Endothelial cell of umbilical vein (primary cell): ENCODE measurements around the gene TRIP10. TPM values are rescaled to one million over a fixed set of nuclear protein-coding genes. Genes with fewer than 3 reads are reported as not detected.

ENCODE experiments used
- BruUV-seq: library from RNA; stranded (reverse); fragments of 400-500 nt; replicated peaks from 2 replicates; lab custom pipeline; 2021; lab: Mats Ljungman, UMichigan
- CTCF ChIA-PET: fragments of 300-600, 350-600 bp; sonication (Branson Sonifier 250); formaldehyde crosslinking; loops from one replicate; lab custom pipeline; 2021; ENCODE audit warnings: antibody characterized with exemption, inconsistent platforms; lab: Charles Lee
- POLR2A ChIA-PET: fragments of 300-600, 350-600 bp; sonication (Branson Sonifier 250); formaldehyde crosslinking; loops from one replicate; lab custom pipeline; 2021; ENCODE audit warnings: antibody characterized with exemption, inconsistent platforms; lab: Charles Lee
- DNase-seq: peaks from one replicate; pipeline ENCODE4 v3.0.0-alpha.2; 2011; ENCODE audit warnings: low read depth, low spot score
- FAIRE-seq: peaks from 2 replicates; lab custom pipeline; 2011; peaks lifted over from hg19 to GRCh38; lab: Jason Lieb, UNC
- H2AFZ ChIP-seq: 2 replicates; pipeline ENCODE4 v1.6.0; 2012; ENCODE audit warnings: low read depth, low read length, control low read depth, inconsistent platforms
- H3K27ac ChIP-seq: 2 replicates; pipeline ENCODE4 v1.5.1; 2011; ENCODE audit warnings: low read depth, mild to moderate bottlenecking, control low read depth, low read length, moderate library complexity; ENCODE audit not compliant: insufficient read depth
- H3K27me3 ChIP-seq, 2 experiments: 2 replicates each; pipeline versions ENCODE4 v1.6.0 to v1.6.1; 2011; ENCODE audit warnings: low read length in 2 of 2, mixed read lengths in 1 of 2; ENCODE audit not compliant: control insufficient read depth in 2 of 2, insufficient read depth in 2 of 2
- H3K36me3 ChIP-seq, 2 experiments: 2 replicates in 1 of 2; 3 replicates in 1 of 2; pipeline ENCODE4 v1.5.1; 2011; ENCODE audit warnings: low read length in 2 of 2, mild to moderate bottlenecking in 1 of 2, moderate library complexity in 1 of 2; ENCODE audit not compliant: control insufficient read depth in 2 of 2, insufficient read depth in 2 of 2; ENCODE audit errors: extremely low read depth in 1 of 2
- H3K4me1 ChIP-seq: 3 replicates; pipeline ENCODE4 v1.5.1; 2011; ENCODE audit warnings: mild to moderate bottlenecking, low read length; ENCODE audit not compliant: control insufficient read depth, insufficient read depth; ENCODE audit errors: extremely low read depth
- H3K4me2 ChIP-seq: 2 replicates; pipeline ENCODE4 v1.6.1; 2011; ENCODE audit warnings: low read length, control low read depth, mixed read lengths; ENCODE audit not compliant: insufficient read depth
- H3K4me3 ChIP-seq, 3 experiments: fragments of 200-600 bp in 1 of 3; sonication (generic), shearing (Covaris generic) in 1 of 3; replicated peaks in 1 of 3; 2 replicates each; pipeline ENCODE4 v1.5.1; 2011 to 2016; ENCODE audit warnings: control low read depth in 3 of 3, low read length in 3 of 3, mild to moderate bottlenecking in 2 of 3, inconsistent platforms in 1 of 3, low read depth in 1 of 3, moderate library complexity in 1 of 3; ENCODE audit not compliant: insufficient read depth in 1 of 3
- H3K79me2 ChIP-seq: 2 replicates; pipeline ENCODE4 v1.6.0; 2012; ENCODE audit warnings: low read length, inconsistent platforms; ENCODE audit not compliant: control insufficient read depth, insufficient read depth
- H3K9ac ChIP-seq: replicated peaks from 2 replicates; pipeline ENCODE3; 2011; ENCODE audit warnings: low read length, control low read depth; ENCODE audit not compliant: insufficient read depth; ENCODE audit errors: extremely low read depth
- H3K9me1 ChIP-seq: replicated peaks from 3 replicates; pipeline ENCODE4 v1.6.0; 2011; ENCODE audit warnings: mild to moderate bottlenecking, low read length; ENCODE audit not compliant: control insufficient read depth, insufficient read depth; ENCODE audit errors: extremely low read depth
- H3K9me3 ChIP-seq: replicated peaks from 2 replicates; pipeline ENCODE4 v1.5.1; 2012; ENCODE audit warnings: low read length, inconsistent platforms; ENCODE audit not compliant: control insufficient read depth, insufficient read depth
- H4K20me1 ChIP-seq: replicated peaks from 2 replicates; pipeline ENCODE3; 2011; ENCODE audit warnings: mild to moderate bottlenecking, low read length; ENCODE audit not compliant: control insufficient read depth, insufficient read depth; ENCODE audit errors: extremely low read depth
- CTCF ChIP-seq, 2 donors: IDR thresholded peaks; 1 replicate in 1 of 2; 2 replicates in 1 of 2; pipeline ENCODE4 v1.5.1; 2011; ENCODE audit warnings: low read length in 2 of 2, mild to moderate bottlenecking in 2 of 2, moderate library complexity in 2 of 2, control low read depth in 1 of 2, inconsistent platforms in 1 of 2, low read depth in 1 of 2; ENCODE audit not compliant: insufficient read depth in 1 of 2; ENCODE audit errors: extremely low read depth in 1 of 2
- EZH2 ChIP-seq: IDR thresholded peaks from 2 replicates; pipeline ENCODE4 v1.6.1; 2012; ENCODE audit warnings: borderline replicate concordance, low read depth, mild to moderate bottlenecking, moderate library complexity, low read length, inconsistent platforms; ENCODE audit not compliant: severe bottlenecking
- FOS ChIP-seq: IDR thresholded peaks from 2 replicates; pipeline ENCODE4 v1.6.1; 2011; ENCODE audit warnings: mild to moderate bottlenecking, low read length, moderate library complexity, borderline replicate concordance; ENCODE audit not compliant: insufficient read depth
- GATA2 ChIP-seq: IDR thresholded peaks from 2 replicates; pipeline ENCODE4 v1.7.0; 2011; ENCODE audit warnings: low read depth, mild to moderate bottlenecking, moderate library complexity, mixed read lengths, low read length; ENCODE audit not compliant: insufficient read length, insufficient read depth
- JUN ChIP-seq: IDR thresholded peaks from 2 replicates; pipeline ENCODE4 v1.6.1; 2011; ENCODE audit warnings: borderline replicate concordance, low read depth; ENCODE audit not compliant: insufficient read length, insufficient read depth
- MAX ChIP-seq: IDR thresholded peaks from 2 replicates; pipeline ENCODE4 v1.6.1; 2011; ENCODE audit not compliant: insufficient read depth, insufficient read length
- MYC ChIP-seq: IDR thresholded peaks from one replicate; pipeline ENCODE4 v1.6.1; 2011; ENCODE audit warnings: mild to moderate bottlenecking, low read depth, low read length
- POLR2A ChIP-seq: IDR thresholded peaks from 2 replicates; pipeline ENCODE4 v1.6.1; 2012; ENCODE audit warnings: low read depth, mild to moderate bottlenecking, control low read depth, low read length
- POLR2AphosphoS5 ChIP-seq: IDR thresholded peaks from 2 replicates; pipeline ENCODE4 v1.6.1; 2012; ENCODE audit warnings: low read depth, mild to moderate bottlenecking, control low read depth, low read length, moderate library complexity; ENCODE audit not compliant: insufficient read depth
- dilution Hi-C: fragments of 300-500 bp; cut with MboI; formaldehyde crosslinking; loops from one replicate; pipeline ENCODE4 v1.15.0; 2019; ENCODE audit warnings: low sequenced_read_pairs; ENCODE audit not compliant: extremely low pct_ligation_motif_present
- intact Hi-C: fragments of 100-400 bp; cut with micrococcal nuclease; formaldehyde crosslinking; loops from one replicate; pipeline ENCODE4 v1.10.0; 2022
- polyA plus RNA-seq, 4 experiments: library from polyadenylated mRNA; depleted of rRNA in 3 of 4; stranded (reverse) in 3 of 4; unstranded in 1 of 4; fragments of >200 nt; gene quantifications; 2 replicates each; pipeline versions ENCODE4 v1.2.1 to v1.2.3, GENCODE V29; 2011 to 2012; ENCODE audit warnings: missing spikeins in 1 of 4
- total RNA-seq: library from RNA; stranded (reverse); gene quantifications from 2 replicates; pipeline ENCODE4 v1.2.3, GENCODE V29; 2021

Gene TRIP10
- total and polyA plus RNA-seq, 2 donors (not counting 3 experiments of a cell fraction or from before 2014, with no cell fraction given), result 28.4 to 69.3 TPM

GRCh38 chr19:6738787-6739389, 592 bp upstream of the TRIP10 start:
- Histone ChIP-seq H4K20me1 (no peaks in the 10 kb centered on the region), H3K4me2 (peak overlapping the region; percentile 75), H3K4me3 (peak overlapping the region in 2 of 3 experiments; percentile 3 to 16), H3K9ac (peak overlapping the region; percentile 27), H3K4me1 (peaks cover 46% of the 10 kb centered on the region), H3K9me3 (no peaks in the 10 kb centered on the region), H3K36me3 (peaks cover 0 to 6% of the 10 kb centered on the region in 2 experiments), H3K79me2 (peaks cover 33% of the 10 kb centered on the region), H2AFZ (peak overlapping the region; percentile 82), H3K27ac (peak overlapping the region; percentile 54), H3K27me3 (no peaks in the 10 kb centered on the region), H3K9me1 (no peaks in the 10 kb centered on the region)
- TF ChIP-seq FOS (no peak), JUN (no peak), MYC (no peak), MAX (no peak), GATA2 (no peak), POLR2AphosphoS5 (no peak), EZH2 (no peak), CTCF (IDR thresholded peaks at IDR 0.05; ENCODE audit: extremely low read depth in 1 of 2, insufficient read depth in 1 of 2, low read depth in 1 of 2, low read length in 2 of 2) (no peak), POLR2A (no peak)
- BruUV-seq, result no TSS peak
- DNase-seq (no peak), FAIRE-seq (peak; percentile 15)
- dilution Hi-C loops, result no loop called here
- POLR2A ChIA-PET, result interaction anchor here (1.1 kb wide), 1 partner anchor 125 kb away, joined by 3 read pairs; no protein-coding TSS in a partner anchor
- CTCF ChIA-PET, result interaction anchor here (1.0 to 6.2 kb wide), 10 partner anchors 11 to 222 kb away, joined by 3 to 179 read pairs (median 6); partner anchors contain the start of gene VAV1
- intact Hi-C loops, result loop anchor here (1.0 to 10.0 kb wide), 9 partner anchors 14 to 367 kb away; partner anchors contain the start of genes ALKBH7, KHSRP, TNFSF14 and TNFSF9
